GM19023 (cell line): ENCODE data around the gene SHISA7.

ENCODE experiments used
- ATAC-seq: cut with Tn5 transposase; IDR thresholded peaks from one replicate; pipeline ENCODE4 v1.9.1; 2021; ENCODE audit warnings: mild to moderate bottlenecking, moderate library complexity; ENCODE audit not compliant: unreplicated experiment

Gene SHISA7

GRCh38 chr19:55443045-55443823 lies at the start of gene SHISA7:
Gene SHISA7, minus strand, starts transcription at chr19:55443300. Its CDS starts 437 bp downstream, at chr19:55442863.
- no peak for ATAC-seq

- ATAC-seq, result no peak
Observed at GRCh38 chr19:55492362-55492944, 49.4 kb upstream of the SHISA7 start.

- ATAC-seq, result no peak
Observed at GRCh38 chr19:55491546-55492360, 48.7 kb upstream of the SHISA7 start.

- ATAC-seq, result no peak
Observed at GRCh38 chr19:55490478-55491432, 47.7 kb upstream of the SHISA7 start.

- no peak for ATAC-seq
Observed at GRCh38 chr19:55489711-55490477, 46.8 kb upstream of the SHISA7 start.

GRCh38 chr19:55488986-55489710 lies 46.0 kb upstream of the SHISA7 start:
- ATAC-seq, result no peak

GRCh38 chr19:55487924-55488687 lies 45.0 kb upstream of the SHISA7 start, which contains the start of gene SSC5D:
Gene SSC5D, plus strand, starts transcription at chr19:55488436. Its CDS starts 154 bp downstream, at chr19:55488590.
- ATAC-seq, result no peak

GRCh38 chr19:55486971-55487923 lies 44.1 kb upstream of the SHISA7 start:
- no peak for ATAC-seq

- no peak for ATAC-seq
Observed at GRCh38 chr19:55486043-55486970, 43.2 kb upstream of the SHISA7 start.

GRCh38 chr19:55485439-55486011 lies 42.4 kb upstream of the SHISA7 start:
- ATAC-seq, result no peak

GRCh38 chr19:55484593-55485438 lies 41.7 kb upstream of the SHISA7 start, which contains the start of gene NAT14:
Gene NAT14, plus strand, starts transcription at chr19:55485188. Its CDS starts 521 bp downstream, at chr19:55485709.
- no peak for ATAC-seq

- no peak for ATAC-seq
Observed at GRCh38 chr19:55483706-55484592, 40.8 kb upstream of the SHISA7 start.

GRCh38 chr19:55482967-55483705 lies 40.0 kb upstream of the SHISA7 start:
- ATAC-seq, result no peak
